WI38 (cell line): ENCODE measurements around the gene CLDN16.
A peak's percentile ranks its signal among the peaks of the same experiment; 100 is the strongest.

Experiments
- H3K4me3 ChIP-seq: 2 replicates; pipeline ENCODE4 v1.5.1; 2011; ENCODE audit warnings: low read depth, mild to moderate bottlenecking, control low read depth, low read length
- TF ChIP-seq, protein P1 (sequence below): IDR thresholded peaks from 2 replicates; pipeline ENCODE4 v1.5.1; 2012; ENCODE audit warnings: low read depth, mild to moderate bottlenecking, control low read depth, low read length

CLDN16 gene, protein sequence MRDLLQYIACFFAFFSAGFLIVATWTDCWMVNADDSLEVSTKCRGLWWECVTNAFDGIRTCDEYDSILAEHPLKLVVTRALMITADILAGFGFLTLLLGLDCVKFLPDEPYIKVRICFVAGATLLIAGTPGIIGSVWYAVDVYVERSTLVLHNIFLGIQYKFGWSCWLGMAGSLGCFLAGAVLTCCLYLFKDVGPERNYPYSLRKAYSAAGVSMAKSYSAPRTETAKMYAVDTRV

DNA sequence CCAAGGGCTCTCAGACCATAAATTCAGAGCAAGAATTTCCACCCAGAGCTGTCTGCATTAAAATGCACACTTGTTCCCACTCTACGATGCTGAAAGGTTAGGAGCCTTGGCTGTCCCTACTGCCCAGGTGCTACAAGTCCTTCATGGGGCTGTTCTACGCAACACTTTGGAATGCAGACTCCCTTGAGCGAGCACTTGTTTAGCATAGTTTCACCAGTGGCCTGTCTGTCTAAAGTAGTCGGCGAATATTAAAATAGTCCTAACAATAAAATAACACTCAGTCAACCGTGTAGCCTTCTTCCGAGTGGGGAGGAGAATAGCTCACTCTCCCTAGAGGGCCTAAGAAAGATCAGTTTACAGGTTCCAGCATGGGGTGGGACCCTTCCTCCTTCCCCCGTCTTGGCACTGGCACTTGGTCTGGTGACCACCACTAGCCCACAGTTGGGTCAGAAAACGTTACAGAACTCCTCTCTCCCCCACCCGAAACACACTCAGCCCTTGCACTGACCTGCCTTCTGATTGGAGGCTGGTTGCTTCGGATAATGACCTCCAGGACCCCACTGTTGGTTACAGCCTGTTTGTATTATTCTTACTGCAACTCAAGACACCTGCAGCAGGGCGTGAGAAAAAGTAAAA is at the start of gene CLDN16:
TSS of gene CLDN16 (plus strand) at position 586 of the 636 bp plus-strand sequence. CDS start 167 bp downstream, outside the sequence.
- TF ChIP-seq, protein P1, sequence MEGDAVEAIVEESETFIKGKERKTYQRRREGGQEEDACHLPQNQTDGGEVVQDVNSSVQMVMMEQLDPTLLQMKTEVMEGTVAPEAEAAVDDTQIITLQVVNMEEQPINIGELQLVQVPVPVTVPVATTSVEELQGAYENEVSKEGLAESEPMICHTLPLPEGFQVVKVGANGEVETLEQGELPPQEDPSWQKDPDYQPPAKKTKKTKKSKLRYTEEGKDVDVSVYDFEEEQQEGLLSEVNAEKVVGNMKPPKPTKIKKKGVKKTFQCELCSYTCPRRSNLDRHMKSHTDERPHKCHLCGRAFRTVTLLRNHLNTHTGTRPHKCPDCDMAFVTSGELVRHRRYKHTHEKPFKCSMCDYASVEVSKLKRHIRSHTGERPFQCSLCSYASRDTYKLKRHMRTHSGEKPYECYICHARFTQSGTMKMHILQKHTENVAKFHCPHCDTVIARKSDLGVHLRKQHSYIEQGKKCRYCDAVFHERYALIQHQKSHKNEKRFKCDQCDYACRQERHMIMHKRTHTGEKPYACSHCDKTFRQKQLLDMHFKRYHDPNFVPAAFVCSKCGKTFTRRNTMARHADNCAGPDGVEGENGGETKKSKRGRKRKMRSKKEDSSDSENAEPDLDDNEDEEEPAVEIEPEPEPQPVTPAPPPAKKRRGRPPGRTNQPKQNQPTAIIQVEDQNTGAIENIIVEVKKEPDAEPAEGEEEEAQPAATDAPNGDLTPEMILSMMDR, result no peak
- no peak within 1 kb of the TSS for H3K4me3 ChIP-seq

- no peak overlapping the region for H3K4me3 ChIP-seq
- TF ChIP-seq, protein P1, result no peak
Observed at GRCh38 chr3:190338717-190339116, 49.2 kb upstream of the CLDN16 start.

GRCh38 chr3:190339130-190339529 is 48.8 kb upstream of the CLDN16 start:
- TF ChIP-seq, protein P1, result no peak

DNA sequence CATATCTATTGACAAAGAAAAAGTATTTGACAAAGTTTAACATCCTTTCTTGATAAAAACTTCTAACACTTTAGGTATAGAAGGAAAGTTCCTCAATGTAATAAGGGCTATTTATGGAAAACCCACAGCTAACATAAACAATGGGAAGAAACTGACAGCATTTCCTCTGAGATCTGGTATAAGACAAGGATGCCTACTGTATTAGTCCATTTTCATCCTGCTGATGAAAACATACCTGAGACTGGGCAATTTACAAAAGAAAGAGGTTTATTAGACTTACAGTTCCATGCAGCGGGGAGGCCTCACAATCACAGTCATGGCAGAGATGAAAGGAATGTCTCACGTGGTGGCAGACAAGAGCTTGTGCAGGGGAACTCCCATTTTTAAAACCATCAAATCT is 47.9 kb upstream of the CLDN16 start:
- H3K4me3 ChIP-seq, result no peak overlapping the region
- TF ChIP-seq, protein P1, result no peak

More at GRCh38 chr3:190339130-190339529, 48.8 kb upstream of the CLDN16 start:
- no peak overlapping the region for H3K4me3 ChIP-seq

- H3K4me3 ChIP-seq, result peak overlapping the region; percentile 43
- TF ChIP-seq, protein P1, result no peak
Observed at GRCh38 chr3:190345027-190345821, 42.7 kb upstream of the CLDN16 start.

GRCh38 chr3:190345878-190346277 is 42.1 kb upstream of the CLDN16 start:
- TF ChIP-seq, protein P1, result no peak
- H3K4me3 ChIP-seq, result peak overlapping the region; percentile 43
